ENCODE data around the gene A2M.

The A2M gene

GRCh38 chr12:9109737-9110491, 5.8 kb downstream of the A2M start:
- DNase-seq (ENCODE audit: low spot score) = no peak
- no peak for TF ChIP-seq CTCF (IDR thresholded peaks at IDR 0.05; ENCODE audit: extremely low read depth, missing control alignments)

DNA sequence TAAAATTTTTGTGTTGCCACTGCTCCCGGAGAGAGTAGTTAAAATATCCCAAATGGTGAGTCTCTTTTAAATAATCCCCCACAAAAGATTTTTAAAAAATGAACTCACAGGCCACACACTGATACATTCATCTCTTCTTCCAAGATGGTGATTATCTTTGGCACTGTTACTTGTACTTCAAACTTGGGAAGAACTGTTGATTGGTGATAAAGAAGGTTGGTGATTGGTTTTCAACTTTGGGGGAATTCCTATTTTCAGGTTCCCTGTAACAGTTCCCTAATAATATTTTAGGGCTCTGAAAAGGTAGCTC, 6.6 kb downstream of the A2M start:
- TF ChIP-seq CTCF (IDR thresholded peaks at IDR 0.05; ENCODE audit: extremely low read depth, missing control alignments) = no peak

GRCh38 chr12:9108504-9109212, 7.1 kb downstream of the A2M start:
- DNase-seq (ENCODE audit: low spot score) = no peak

More for the DNA sequence above, 6.6 kb downstream of the A2M start:
- no peak for DNase-seq (ENCODE audit: low spot score)

GRCh38 chr12:9107542-9107873, 8.2 kb downstream of the A2M start:
- DNase-seq (ENCODE audit: low spot score) = no peak
- TF ChIP-seq CTCF (IDR thresholded peaks at IDR 0.05; ENCODE audit: extremely low read depth, missing control alignments) = no peak

More at GRCh38 chr12:9108504-9109212, 7.1 kb downstream of the A2M start:
- no peak for TF ChIP-seq CTCF (IDR thresholded peaks at IDR 0.05; ENCODE audit: extremely low read depth, missing control alignments)

DNA sequence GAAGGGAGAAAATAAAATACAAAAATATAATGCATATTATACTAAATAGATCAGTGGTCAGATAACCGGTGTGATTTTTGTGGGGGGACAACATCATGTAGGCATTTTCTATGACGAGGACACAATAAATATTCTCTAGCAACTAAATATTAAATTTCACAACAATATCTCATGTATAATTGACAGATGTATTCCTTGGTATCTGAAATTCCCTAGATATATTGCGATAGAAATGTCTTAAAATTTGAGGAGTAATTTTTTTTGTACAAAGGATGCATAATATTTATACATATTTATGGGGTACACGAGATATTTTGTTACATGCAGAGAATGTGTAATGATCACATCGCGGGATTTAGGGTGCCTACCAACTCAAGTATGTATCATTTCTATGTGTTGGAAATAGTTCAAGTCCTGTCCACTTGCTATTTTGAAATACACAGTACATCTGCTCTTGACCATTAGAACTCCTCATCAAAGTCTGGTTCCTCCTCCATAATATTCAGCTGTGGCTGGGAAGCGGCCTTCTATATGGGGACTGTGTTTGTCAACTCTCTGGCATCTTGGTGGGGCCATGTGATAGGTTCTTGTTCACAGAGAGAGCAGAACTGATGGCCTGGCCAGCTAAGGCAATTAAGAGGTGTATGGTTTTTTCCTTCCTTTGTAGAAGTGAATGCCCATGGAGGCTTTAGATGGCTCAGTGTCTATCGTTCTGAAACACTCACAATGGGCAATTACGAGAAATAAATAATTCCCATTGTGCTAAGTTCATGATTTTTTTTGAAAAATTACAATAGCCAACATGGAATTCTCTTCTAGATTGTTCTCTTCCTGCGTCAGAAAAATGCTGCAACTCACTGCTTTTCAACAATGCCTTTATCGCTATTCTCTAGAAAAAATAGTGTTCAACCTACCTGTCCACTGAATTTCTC, 8.8 kb downstream of the A2M start:
- TF ChIP-seq CTCF (IDR thresholded peaks at IDR 0.05; ENCODE audit: extremely low read depth, missing control alignments) = no peak
- DNase-seq (ENCODE audit: low spot score) = no peak

DNA sequence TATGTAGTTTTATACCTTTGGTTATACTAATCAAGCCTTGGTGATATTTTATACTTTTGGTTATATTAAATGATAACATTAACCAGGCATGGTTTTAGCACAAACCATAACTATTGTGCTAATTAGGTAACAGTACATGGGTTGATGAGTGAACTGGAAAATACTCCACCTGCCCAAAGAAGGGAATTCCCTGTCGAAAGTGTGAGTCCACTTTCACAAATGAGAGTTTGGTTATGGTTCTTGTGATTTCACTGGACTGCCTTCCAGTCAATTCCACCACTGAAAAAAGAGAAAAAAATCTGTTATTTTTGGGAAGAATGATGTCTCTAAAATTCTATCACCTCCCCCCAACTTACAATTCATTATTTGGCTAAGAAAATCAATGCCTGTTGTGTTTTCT, 9.7 kb downstream of the A2M start:
- DNase-seq (ENCODE audit: low spot score) = no peak
- no peak for TF ChIP-seq CTCF (IDR thresholded peaks at IDR 0.05; ENCODE audit: extremely low read depth, missing control alignments)

All from GM20000 (cell line).